Measurements from ENCODE around the gene ELK1. TPM values are rescaled to one million over a fixed set of nuclear protein-coding genes. Genes with fewer than 3 reads are reported as not detected.

Gene ELK1
- total RNA-seq, 1 experiment from 2014 or later = 43.9 TPM

- peaks cover 34% of the 10 kb centered on the region for H3K36me3 Mint-ChIP-seq (ENCODE audit: insufficient read depth, unreplicated experiment)
- H3K4me3 Mint-ChIP-seq (ENCODE audit: low read depth, unreplicated experiment) = no peak overlapping the region
- intact Hi-C loops (cut with micrococcal nuclease; ENCODE audit: unreplicated experiment) = no loop called here
- no peak for DNase-seq
- CTCF ChIA-PET = interaction anchor here (0.6 kb wide), 1 partner anchor 113 kb away, joined by 5 read pairs; no protein-coding TSS in a partner anchor
- no TSS peak for BruUV-seq (replicated peaks)
- no peaks in the 10 kb centered on the region for H3K27me3 Mint-ChIP-seq (ENCODE audit: unreplicated experiment)
- H3K9me3 Mint-ChIP-seq (ENCODE audit: low read depth, unreplicated experiment) = peaks cover 3% of the 10 kb centered on the region
- H3K27ac Mint-ChIP-seq (ENCODE audit: unreplicated experiment) = no peak overlapping the region
- no peak for TF ChIP-seq CTCF (IDR thresholded peaks at IDR 0.05; ENCODE audit: unreplicated experiment)
- peaks cover 36% of the 10 kb centered on the region for H3K4me1 Mint-ChIP-seq (ENCODE audit: low read depth, unreplicated experiment)
These were observed 5.7 kb downstream of the ELK1 start for GRCh38 chrX:47644557-47645091.

DNA sequence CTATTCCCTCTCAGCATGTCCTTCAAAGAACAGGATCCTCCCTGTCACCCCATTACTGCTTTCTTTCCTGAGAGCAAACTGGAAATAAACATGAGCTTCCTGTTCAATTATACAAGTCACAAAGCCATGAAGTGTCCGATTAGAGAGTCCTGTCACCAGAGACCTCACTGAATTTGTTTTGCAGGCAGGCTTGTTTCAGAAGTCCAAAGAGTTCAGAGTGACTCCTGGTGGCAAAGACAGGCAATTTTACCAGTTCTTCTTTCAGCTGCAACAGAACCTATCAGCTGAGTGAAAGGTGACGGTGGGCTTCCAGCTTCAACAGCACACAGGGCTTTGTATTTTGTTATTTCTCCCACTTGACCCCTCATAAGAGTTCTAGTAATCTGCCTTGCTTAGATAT is 6.4 kb downstream of the ELK1 start:
- H3K36me3 Mint-ChIP-seq (ENCODE audit: insufficient read depth, unreplicated experiment) = peaks cover 35% of the 10 kb centered on the region
- no peak overlapping the region for H3K4me3 Mint-ChIP-seq (ENCODE audit: low read depth, unreplicated experiment)
- no peak for DNase-seq
- H3K27me3 Mint-ChIP-seq (ENCODE audit: unreplicated experiment) = no peaks in the 10 kb centered on the region
- intact Hi-C loops (cut with micrococcal nuclease; ENCODE audit: unreplicated experiment) = no loop called here
- peaks cover 29% of the 10 kb centered on the region for H3K4me1 Mint-ChIP-seq (ENCODE audit: low read depth, unreplicated experiment)
- CTCF ChIA-PET = no interaction called here
- peaks cover 3% of the 10 kb centered on the region for H3K9me3 Mint-ChIP-seq (ENCODE audit: low read depth, unreplicated experiment)
- no peak for TF ChIP-seq CTCF (IDR thresholded peaks at IDR 0.05; ENCODE audit: unreplicated experiment)
- BruUV-seq (replicated peaks) = no TSS peak
- H3K27ac Mint-ChIP-seq (ENCODE audit: unreplicated experiment) = no peak overlapping the region

DNA sequence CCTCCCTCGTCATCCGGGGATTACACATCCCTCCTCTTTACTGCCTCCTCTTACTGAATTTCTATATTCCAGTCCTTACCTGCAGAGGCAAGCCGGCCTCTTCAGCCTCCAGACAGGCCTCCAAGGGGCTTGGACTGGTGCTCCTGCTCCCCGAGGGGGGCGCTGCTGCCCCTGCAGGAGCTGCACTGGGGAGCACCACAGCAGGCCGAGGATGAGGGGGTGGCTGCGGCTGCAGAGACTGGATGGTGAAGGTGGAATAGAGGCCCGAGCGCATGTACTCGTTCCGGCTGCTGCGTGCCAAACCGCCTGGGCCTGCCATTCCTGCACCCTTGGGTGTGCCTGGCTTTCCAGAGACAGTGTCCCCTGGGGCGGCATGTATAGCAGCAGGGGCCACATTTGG is 11.5 kb downstream of the ELK1 start:
- no peak for TF ChIP-seq CTCF (IDR thresholded peaks at IDR 0.05; ENCODE audit: unreplicated experiment)
- Mint-ChIP-seq H3K36me3 (ENCODE audit: insufficient read depth, unreplicated experiment) (peaks cover 28% of the 10 kb centered on the region), H3K4me1 (ENCODE audit: low read depth, unreplicated experiment) (no peaks in the 10 kb centered on the region), H3K27ac (ENCODE audit: unreplicated experiment) (no peak overlapping the region), H3K9me3 (ENCODE audit: low read depth, unreplicated experiment) (peaks cover 3% of the 10 kb centered on the region), H3K27me3 (ENCODE audit: unreplicated experiment) (no peaks in the 10 kb centered on the region), H3K4me3 (ENCODE audit: low read depth, unreplicated experiment) (no peak overlapping the region)
- intact Hi-C loops (cut with micrococcal nuclease; ENCODE audit: unreplicated experiment) = no loop called here
- no TSS peak for BruUV-seq (replicated peaks)
- no peak for DNase-seq
- CTCF ChIA-PET = no interaction called here

DNA sequence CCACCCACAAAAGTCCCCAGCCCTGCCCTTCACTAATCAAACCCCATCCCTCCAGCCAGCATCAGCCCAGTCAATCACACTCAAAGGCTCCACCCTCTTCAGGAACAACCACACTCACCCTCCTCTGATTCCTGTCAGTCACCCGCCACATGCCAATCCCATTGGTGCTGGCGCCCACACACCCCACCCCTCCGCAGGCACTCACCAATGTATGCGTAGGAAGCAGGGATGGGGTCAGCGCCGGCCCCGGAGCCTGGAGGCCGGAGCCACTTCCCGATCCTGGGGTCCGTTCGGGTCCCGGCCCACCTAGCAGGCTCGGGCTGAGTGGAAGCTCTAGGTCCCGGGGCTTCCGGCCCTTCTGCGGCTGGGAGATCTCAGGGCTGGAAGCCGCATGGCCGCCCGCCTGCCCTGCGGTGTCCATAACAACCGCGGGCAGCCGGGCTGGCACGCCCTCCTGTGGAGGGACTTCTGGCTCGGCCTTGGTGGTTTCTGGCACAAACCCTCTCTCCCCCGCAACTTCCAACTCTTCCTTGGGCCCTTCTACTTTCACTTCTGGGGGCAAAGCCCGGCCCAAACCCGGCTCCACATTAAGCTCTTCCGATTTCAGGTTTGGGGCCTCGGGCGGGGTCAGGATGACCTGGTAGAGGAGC is 12.7 kb downstream of the ELK1 start:
- TF ChIP-seq CTCF (IDR thresholded peaks at IDR 0.05; ENCODE audit: unreplicated experiment) = no peak
- H3K36me3 Mint-ChIP-seq (ENCODE audit: insufficient read depth, unreplicated experiment) = peaks cover 28% of the 10 kb centered on the region
- intact Hi-C loops (cut with micrococcal nuclease; ENCODE audit: unreplicated experiment) = no loop called here

More for the DNA sequence above, 12.7 kb downstream of the ELK1 start:
- no peak overlapping the region for H3K4me3 Mint-ChIP-seq (ENCODE audit: low read depth, unreplicated experiment)
- peaks cover 3% of the 10 kb centered on the region for H3K9me3 Mint-ChIP-seq (ENCODE audit: low read depth, unreplicated experiment)
- peaks cover 3% of the 10 kb centered on the region for H3K4me1 Mint-ChIP-seq (ENCODE audit: low read depth, unreplicated experiment)
- no peaks in the 10 kb centered on the region for H3K27me3 Mint-ChIP-seq (ENCODE audit: unreplicated experiment)
- no peak for DNase-seq
- BruUV-seq (replicated peaks) = no TSS peak
- CTCF ChIA-PET = no interaction called here
- no peak overlapping the region for H3K27ac Mint-ChIP-seq (ENCODE audit: unreplicated experiment)

Data from Calu3 (cell line).